ENCODE data around the gene C1R. TPM values are rescaled to one million over a fixed set of nuclear protein-coding genes. Genes with fewer than 3 reads are reported as not detected.

The C1R gene
- total RNA-seq, 1 donor from 2014 or later: 35.1 TPM

- Mint-ChIP-seq H3K27ac (ENCODE audit: unreplicated experiment) (no peak overlapping the region), H3K9me3 (ENCODE audit: unreplicated experiment) (peaks cover 12% of the 10 kb centered on the region), H3K36me3 (ENCODE audit: unreplicated experiment) (peaks cover 10% of the 10 kb centered on the region), H3K4me3 (ENCODE audit: unreplicated experiment) (no peak overlapping the region), H3K27me3 (ENCODE audit: unreplicated experiment) (peaks cover 16% of the 10 kb centered on the region), H3K4me1 (ENCODE audit: unreplicated experiment) (peaks cover 16% of the 10 kb centered on the region)
- no peak for TF ChIP-seq CTCF (IDR thresholded peaks at IDR 0.05)
- DNase-seq (ENCODE audit: extremely low spot score, unreplicated experiment): no peak
Measured at GRCh38 chr12:7106082-7106481, 13.8 kb upstream of the C1R start.

DNA sequence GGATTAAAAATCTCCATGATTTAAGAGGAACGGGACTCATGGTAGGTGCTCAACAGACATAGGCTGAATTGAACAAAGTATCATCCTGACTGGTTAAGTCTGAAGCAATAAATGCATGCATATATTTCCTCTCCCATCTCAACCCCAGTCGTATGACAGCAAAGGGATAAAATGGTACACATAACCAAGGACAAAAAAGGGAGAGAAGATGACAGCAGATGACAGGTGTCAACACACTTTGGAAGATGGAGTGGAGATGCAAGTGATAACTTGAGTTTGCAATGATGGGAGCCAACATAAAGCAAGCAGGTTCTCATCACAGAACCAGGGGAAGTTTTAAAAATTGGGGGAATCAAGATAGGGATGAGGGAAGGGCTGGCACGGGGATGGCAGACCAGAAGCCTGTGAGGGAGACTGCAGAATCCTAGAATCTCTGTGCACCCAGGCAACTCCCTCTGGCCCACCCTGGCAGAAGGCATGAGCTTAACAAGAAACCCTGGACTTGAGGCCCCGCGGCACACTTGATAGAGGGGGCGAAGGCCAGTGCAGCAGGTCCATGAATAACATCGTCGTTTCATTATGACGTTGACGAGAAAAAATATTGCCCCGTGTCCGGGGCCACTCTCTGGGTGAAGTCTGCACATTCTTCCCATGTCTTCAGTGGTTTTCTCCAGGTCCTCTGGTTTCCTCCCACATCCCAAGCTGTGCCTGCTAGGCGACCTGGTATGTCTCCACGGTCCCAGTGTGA is 11.8 kb upstream of the C1R start:
- no peak for TF ChIP-seq CTCF (IDR thresholded peaks at IDR 0.05)
- peaks cover 12% of the 10 kb centered on the region for H3K9me3 Mint-ChIP-seq (ENCODE audit: unreplicated experiment)
- H3K27me3 Mint-ChIP-seq (ENCODE audit: unreplicated experiment): peaks cover 16% of the 10 kb centered on the region
- no peak for DNase-seq (ENCODE audit: extremely low spot score, unreplicated experiment)
- peaks cover 11% of the 10 kb centered on the region for H3K4me1 Mint-ChIP-seq (ENCODE audit: unreplicated experiment)
- no peak overlapping the region for H3K4me3 Mint-ChIP-seq (ENCODE audit: unreplicated experiment)
- H3K36me3 Mint-ChIP-seq (ENCODE audit: unreplicated experiment): peaks cover 10% of the 10 kb centered on the region
- no peak overlapping the region for H3K27ac Mint-ChIP-seq (ENCODE audit: unreplicated experiment)

- Mint-ChIP-seq H3K4me1 (ENCODE audit: unreplicated experiment) (no peaks in the 10 kb centered on the region), H3K4me3 (ENCODE audit: unreplicated experiment) (no peak overlapping the region), H3K27ac (ENCODE audit: unreplicated experiment) (no peak overlapping the region), H3K36me3 (ENCODE audit: unreplicated experiment) (peaks cover 10% of the 10 kb centered on the region), H3K27me3 (ENCODE audit: unreplicated experiment) (peaks cover 16% of the 10 kb centered on the region), H3K9me3 (ENCODE audit: unreplicated experiment) (peaks cover 12% of the 10 kb centered on the region)
- no peak for DNase-seq (ENCODE audit: extremely low spot score, unreplicated experiment)
- no peak for TF ChIP-seq CTCF (IDR thresholded peaks at IDR 0.05)
Measured at GRCh38 chr12:7102582-7102981, 10.3 kb upstream of the C1R start.

GRCh38 chr12:7101694-7102131 is 9.5 kb upstream of the C1R start:
- DNase-seq (ENCODE audit: extremely low spot score, unreplicated experiment): no peak
- Mint-ChIP-seq H3K4me1 (ENCODE audit: unreplicated experiment) (no peaks in the 10 kb centered on the region), H3K27ac (ENCODE audit: unreplicated experiment) (no peak overlapping the region), H3K9me3 (ENCODE audit: unreplicated experiment) (peaks cover 12% of the 10 kb centered on the region), H3K27me3 (ENCODE audit: unreplicated experiment) (peaks cover 16% of the 10 kb centered on the region), H3K36me3 (ENCODE audit: unreplicated experiment) (peaks cover 10% of the 10 kb centered on the region), H3K4me3 (ENCODE audit: unreplicated experiment) (no peak overlapping the region)
- TF ChIP-seq CTCF (IDR thresholded peaks at IDR 0.05): no peak

- H3K36me3 Mint-ChIP-seq (ENCODE audit: unreplicated experiment): peaks cover 6% of the 10 kb centered on the region
- H3K9me3 Mint-ChIP-seq (ENCODE audit: unreplicated experiment): peaks cover 8% of the 10 kb centered on the region
- no peak overlapping the region for H3K27ac Mint-ChIP-seq (ENCODE audit: unreplicated experiment)
- no peak for TF ChIP-seq CTCF (IDR thresholded peaks at IDR 0.05)
- DNase-seq (ENCODE audit: extremely low spot score, unreplicated experiment): no peak
- peaks cover 16% of the 10 kb centered on the region for H3K27me3 Mint-ChIP-seq (ENCODE audit: unreplicated experiment)
- H3K4me3 Mint-ChIP-seq (ENCODE audit: unreplicated experiment): no peak overlapping the region
- no peaks in the 10 kb centered on the region for H3K4me1 Mint-ChIP-seq (ENCODE audit: unreplicated experiment)
Measured at GRCh38 chr12:7101047-7101693, 8.9 kb upstream of the C1R start.
